Loucy (cell line): ENCODE data around the gene FOXO3.
"Not testable (repeated sequence)": the region's sequence is repeated elsewhere in the genome, so short reads cannot be mapped to it uniquely, and the experiment has no call there.

Experiments
- H2AFZ ChIP-seq: fragments of 200-600 bp; sonication (generic); 2 replicates; pipeline ENCODE4 v1.6.0; 2016; ENCODE audit warnings: antibody characterized with exemption, mild to moderate bottlenecking, low read length, moderate library complexity
- H3F3A ChIP-seq: fragments of 200-600 bp; 2 replicates; pipeline ENCODE4 v1.6.0; 2016; ENCODE audit warnings: antibody characterized with exemption, low read depth, mild to moderate bottlenecking
- H3K27me3 ChIP-seq: fragments of 200-600 bp; sonication (generic); 2 replicates; pipeline ENCODE4 v1.6.1; 2014; ENCODE audit warnings: low read length, mild to moderate bottlenecking; ENCODE audit not compliant: insufficient read depth, poor library complexity, severe bottlenecking
- H3K36me3 ChIP-seq: fragments of 200-600 bp; sonication (generic); 2 replicates; pipeline ENCODE4 v1.6.1; 2016; ENCODE audit warnings: low read length; ENCODE audit not compliant: insufficient read depth
- H3K4me1 ChIP-seq: fragments of 200-600 bp; sonication (generic); 2 replicates; pipeline ENCODE4 v1.5.1; 2014; ENCODE audit warnings: low read length, mild to moderate bottlenecking; ENCODE audit not compliant: insufficient read depth, poor library complexity, severe bottlenecking
- H3K4me2 ChIP-seq: fragments of 200-600 bp; sonication (generic); 2 replicates; pipeline ENCODE4 v1.6.0; 2014; ENCODE audit warnings: antibody characterized with exemption, low read length, low read depth, mild to moderate bottlenecking; ENCODE audit not compliant: poor library complexity, severe bottlenecking
- H3K4me3 ChIP-seq: fragments of 200-600 bp; sonication (generic); 2 replicates; pipeline ENCODE4 v1.5.1; 2014; ENCODE audit warnings: low read length, mild to moderate bottlenecking, mixed read lengths; ENCODE audit not compliant: poor library complexity, severe bottlenecking
- H3K79me2 ChIP-seq: fragments of 200-600 bp; sonication (generic); 2 replicates; pipeline ENCODE4 v1.6.1; 2014; ENCODE audit warnings: low read length; ENCODE audit not compliant: insufficient read depth
- H3K9ac ChIP-seq: fragments of 200-600 bp; sonication (generic); 2 replicates; pipeline ENCODE4 v1.6.0; 2014; ENCODE audit warnings: mild to moderate bottlenecking, low read depth, low read length, moderate library complexity; ENCODE audit not compliant: poor library complexity, severe bottlenecking
- H3K9me2 ChIP-seq: fragments of 200-600 bp; sonication (generic); replicated peaks from 2 replicates; pipeline ENCODE4 v1.6.1; 2016; ENCODE audit warnings: low read depth, low read length, mixed read lengths
- H3K9me3 ChIP-seq: fragments of 200-600 bp; sonication (generic); 2 replicates; pipeline ENCODE4 v1.6.1; 2014; ENCODE audit warnings: mild to moderate bottlenecking, antibody characterized with exemption, low read length, low read depth; ENCODE audit not compliant: insufficient read depth
- H4K20me1 ChIP-seq: fragments of 200-600 bp; sonication (generic); 2 replicates; pipeline ENCODE4 v1.6.0; 2014; ENCODE audit warnings: antibody characterized with exemption, low read length, mild to moderate bottlenecking; ENCODE audit not compliant: insufficient read depth, poor library complexity, severe bottlenecking
- EZH2phosphoT487 ChIP-seq: fragments of 200-600 bp; IDR thresholded peaks from 2 replicates; pipeline ENCODE4 v1.6.1; 2018; ENCODE audit warnings: antibody characterized with exemption, mild to moderate bottlenecking, moderate library complexity, borderline replicate concordance
- TF ChIP-seq, protein P1 (sequence below): fragments of 200-600 bp; sonication (generic); conservative IDR thresholded peaks from 2 replicates; pipeline ENCODE4 v1.5.1; 2014; ENCODE audit warnings: mild to moderate bottlenecking, antibody characterized with exemption, low read length

The FOXO3 gene

DNA sequence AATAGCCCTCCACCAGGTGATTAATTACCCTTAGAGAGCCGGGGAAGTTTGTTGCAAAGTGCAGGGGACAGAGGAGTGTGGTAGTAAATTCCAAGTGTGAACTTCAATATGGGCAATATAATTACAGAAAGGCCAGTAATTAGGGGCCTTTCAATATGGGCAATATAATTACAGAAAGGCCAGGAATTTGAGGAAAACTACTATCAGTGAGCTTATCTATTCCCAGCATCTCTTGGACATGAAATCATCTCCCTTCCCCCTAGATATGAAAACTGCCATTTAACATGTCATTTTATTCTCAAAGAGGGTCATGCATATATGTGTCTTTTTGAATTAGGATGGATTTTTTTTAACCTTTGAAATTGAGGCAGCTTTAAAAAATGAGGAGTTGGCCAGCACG lies 102.0 kb downstream of the FOXO3 start:
- no peaks in the 10 kb centered on the region for H3K27me3 ChIP-seq
- peaks cover 24% of the 10 kb centered on the region for H3K36me3 ChIP-seq
- H3K4me2 ChIP-seq: no peak overlapping the region
- H3K9me2 ChIP-seq: no peaks in the 10 kb centered on the region
- peaks cover 2% of the 10 kb centered on the region for H3K4me1 ChIP-seq
- no peaks in the 10 kb centered on the region for H3K9me3 ChIP-seq
- H3K4me3 ChIP-seq: no peak overlapping the region
- H3K9ac ChIP-seq: no peak overlapping the region
- no peak overlapping the region for H2AFZ ChIP-seq
- H4K20me1 ChIP-seq: peaks cover 5% of the 10 kb centered on the region
- TF ChIP-seq, protein P1, sequence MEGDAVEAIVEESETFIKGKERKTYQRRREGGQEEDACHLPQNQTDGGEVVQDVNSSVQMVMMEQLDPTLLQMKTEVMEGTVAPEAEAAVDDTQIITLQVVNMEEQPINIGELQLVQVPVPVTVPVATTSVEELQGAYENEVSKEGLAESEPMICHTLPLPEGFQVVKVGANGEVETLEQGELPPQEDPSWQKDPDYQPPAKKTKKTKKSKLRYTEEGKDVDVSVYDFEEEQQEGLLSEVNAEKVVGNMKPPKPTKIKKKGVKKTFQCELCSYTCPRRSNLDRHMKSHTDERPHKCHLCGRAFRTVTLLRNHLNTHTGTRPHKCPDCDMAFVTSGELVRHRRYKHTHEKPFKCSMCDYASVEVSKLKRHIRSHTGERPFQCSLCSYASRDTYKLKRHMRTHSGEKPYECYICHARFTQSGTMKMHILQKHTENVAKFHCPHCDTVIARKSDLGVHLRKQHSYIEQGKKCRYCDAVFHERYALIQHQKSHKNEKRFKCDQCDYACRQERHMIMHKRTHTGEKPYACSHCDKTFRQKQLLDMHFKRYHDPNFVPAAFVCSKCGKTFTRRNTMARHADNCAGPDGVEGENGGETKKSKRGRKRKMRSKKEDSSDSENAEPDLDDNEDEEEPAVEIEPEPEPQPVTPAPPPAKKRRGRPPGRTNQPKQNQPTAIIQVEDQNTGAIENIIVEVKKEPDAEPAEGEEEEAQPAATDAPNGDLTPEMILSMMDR: no peak
- TF ChIP-seq EZH2phosphoT487: no peak
- peaks cover 40% of the 10 kb centered on the region; the same call in 1 of the 2 replicates for H3K79me2 ChIP-seq
- no peaks in the 10 kb centered on the region for H3F3A ChIP-seq

DNA sequence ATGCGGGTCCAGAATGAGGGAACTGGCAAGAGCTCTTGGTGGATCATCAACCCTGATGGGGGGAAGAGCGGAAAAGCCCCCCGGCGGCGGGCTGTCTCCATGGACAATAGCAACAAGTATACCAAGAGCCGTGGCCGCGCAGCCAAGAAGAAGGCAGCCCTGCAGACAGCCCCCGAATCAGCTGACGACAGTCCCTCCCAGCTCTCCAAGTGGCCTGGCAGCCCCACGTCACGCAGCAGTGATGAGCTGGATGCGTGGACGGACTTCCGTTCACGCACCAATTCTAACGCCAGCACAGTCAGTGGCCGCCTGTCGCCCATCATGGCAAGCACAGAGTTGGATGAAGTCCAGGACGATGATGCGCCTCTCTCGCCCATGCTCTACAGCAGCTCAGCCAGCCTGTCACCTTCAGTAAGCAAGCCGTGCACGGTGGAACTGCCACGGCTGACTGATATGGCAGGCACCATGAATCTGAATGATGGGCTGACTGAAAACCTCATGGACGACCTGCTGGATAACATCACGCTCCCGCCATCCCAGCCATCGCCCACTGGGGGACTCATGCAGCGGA lies 102.9 kb downstream of the FOXO3 start:
- H3K9ac ChIP-seq, H4K20me1 ChIP-seq, H3F3A ChIP-seq, H3K4me3 ChIP-seq, H3K4me1 ChIP-seq, H3K27me3 ChIP-seq, H3K4me2 ChIP-seq, H2AFZ ChIP-seq, H3K9me2 ChIP-seq, H3K9me3 ChIP-seq: not testable (repeated sequence)
- H3K79me2 ChIP-seq: peaks cover 35% of the 10 kb centered on the region; the same call in 1 of the 2 replicates
- H3K36me3 ChIP-seq: peaks cover 33% of the 10 kb centered on the region

DNA sequence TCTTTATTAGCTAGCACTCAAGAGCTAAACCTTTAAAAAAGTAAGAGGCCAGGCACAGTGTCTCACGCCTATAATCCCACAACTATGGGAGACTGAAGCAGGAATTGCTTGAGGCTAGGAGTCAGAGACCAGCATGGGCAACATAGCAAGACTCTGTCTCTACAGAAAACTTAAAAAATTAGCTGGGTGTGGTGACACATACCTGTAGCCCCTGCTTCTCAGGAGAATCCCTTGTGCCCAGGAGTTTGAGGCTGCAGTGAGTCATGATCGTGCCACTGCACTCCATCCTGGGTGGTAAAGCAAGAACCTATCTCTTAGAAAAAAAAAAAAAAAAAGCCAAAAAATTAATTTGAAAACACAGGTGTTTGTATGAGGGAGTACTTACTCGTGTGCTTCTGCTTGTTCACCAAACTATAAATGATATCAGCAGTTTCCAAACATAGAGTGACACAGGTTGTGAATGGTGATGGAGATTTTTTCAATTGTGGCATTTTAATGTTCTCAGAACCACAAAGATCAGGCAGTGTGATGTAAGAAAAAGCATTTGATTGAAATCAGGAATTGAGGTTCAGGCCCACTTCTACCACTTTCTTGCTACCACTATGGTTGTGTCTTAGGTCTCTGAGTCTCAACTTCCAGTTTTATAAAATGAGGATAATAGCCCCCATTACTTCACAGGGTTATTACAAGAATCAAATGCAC lies 104.9 kb downstream of the FOXO3 start:
- Histone ChIP-seq H3F3A (no peaks in the 10 kb centered on the region), H3K4me2 (no peak overlapping the region), H4K20me1 (peaks cover 5% of the 10 kb centered on the region)

More for the DNA sequence above, 104.9 kb downstream of the FOXO3 start:
- Histone ChIP-seq H2AFZ (no peak overlapping the region), H3K27me3 (no peaks in the 10 kb centered on the region), H3K36me3 (peaks cover 33% of the 10 kb centered on the region), H3K79me2 (peaks cover 34% of the 10 kb centered on the region; the same call in 1 of the 2 replicates), H3K4me3 (no peak overlapping the region), H3K9me3 (no peaks in the 10 kb centered on the region), H3K9ac (no peak overlapping the region), H3K9me2 (no peaks in the 10 kb centered on the region), H3K4me1 (peaks cover 3% of the 10 kb centered on the region)
- no peak for TF ChIP-seq EZH2phosphoT487
- TF ChIP-seq, protein P1: no peak
